Astrocyte (in vitro differentiated cells and primary cell): ENCODE measurements around the gene SLC6A19.

ENCODE experiments used
- EZH2 ChIP-seq: IDR thresholded peaks from 2 replicates; pipeline ENCODE4 v1.6.1; 2012; ENCODE audit warnings: mild to moderate bottlenecking, low read length, inconsistent platforms; ENCODE audit not compliant: insufficient read depth
- TF ChIP-seq, protein P1 (sequence below): IDR thresholded peaks from 2 replicates; pipeline ENCODE4 v1.5.1; 2011; ENCODE audit warnings: low read depth, mild to moderate bottlenecking, inconsistent platforms, low read length, moderate library complexity; ENCODE audit not compliant: insufficient read depth

DNA sequence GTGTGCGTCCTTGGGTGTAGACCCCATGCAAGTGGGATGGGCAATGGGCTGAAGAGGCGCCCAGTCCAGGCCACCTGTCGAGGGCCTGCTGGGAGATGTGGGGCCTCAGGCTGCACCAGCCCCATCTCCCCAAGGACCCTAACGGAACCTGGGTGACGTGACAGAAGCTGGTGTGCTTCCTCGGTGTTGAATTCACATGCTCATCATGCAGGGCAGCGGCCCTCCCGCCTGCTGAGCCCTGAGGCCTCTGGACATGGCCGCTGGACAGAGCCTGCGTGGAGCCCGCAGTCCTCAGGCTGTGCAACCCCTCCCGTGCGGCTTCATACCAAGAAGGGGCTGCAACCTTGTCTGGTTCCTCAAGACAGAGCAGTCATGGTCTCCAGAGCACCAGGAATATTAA, 66.7 kb downstream of the SLC6A19 start:
- TF ChIP-seq, protein P1, sequence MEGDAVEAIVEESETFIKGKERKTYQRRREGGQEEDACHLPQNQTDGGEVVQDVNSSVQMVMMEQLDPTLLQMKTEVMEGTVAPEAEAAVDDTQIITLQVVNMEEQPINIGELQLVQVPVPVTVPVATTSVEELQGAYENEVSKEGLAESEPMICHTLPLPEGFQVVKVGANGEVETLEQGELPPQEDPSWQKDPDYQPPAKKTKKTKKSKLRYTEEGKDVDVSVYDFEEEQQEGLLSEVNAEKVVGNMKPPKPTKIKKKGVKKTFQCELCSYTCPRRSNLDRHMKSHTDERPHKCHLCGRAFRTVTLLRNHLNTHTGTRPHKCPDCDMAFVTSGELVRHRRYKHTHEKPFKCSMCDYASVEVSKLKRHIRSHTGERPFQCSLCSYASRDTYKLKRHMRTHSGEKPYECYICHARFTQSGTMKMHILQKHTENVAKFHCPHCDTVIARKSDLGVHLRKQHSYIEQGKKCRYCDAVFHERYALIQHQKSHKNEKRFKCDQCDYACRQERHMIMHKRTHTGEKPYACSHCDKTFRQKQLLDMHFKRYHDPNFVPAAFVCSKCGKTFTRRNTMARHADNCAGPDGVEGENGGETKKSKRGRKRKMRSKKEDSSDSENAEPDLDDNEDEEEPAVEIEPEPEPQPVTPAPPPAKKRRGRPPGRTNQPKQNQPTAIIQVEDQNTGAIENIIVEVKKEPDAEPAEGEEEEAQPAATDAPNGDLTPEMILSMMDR, result no peak
- no peak for TF ChIP-seq EZH2
